ENCODE data around the gene PGAM1. TPM values are rescaled to one million over a fixed set of nuclear protein-coding genes. Genes with fewer than 3 reads are reported as not detected.
A peak's percentile ranks its signal among the peaks of the same experiment; 100 is the strongest.

The PGAM1 gene
- 350 and 356 TPM in 2 replicates for total RNA-seq

DNA sequence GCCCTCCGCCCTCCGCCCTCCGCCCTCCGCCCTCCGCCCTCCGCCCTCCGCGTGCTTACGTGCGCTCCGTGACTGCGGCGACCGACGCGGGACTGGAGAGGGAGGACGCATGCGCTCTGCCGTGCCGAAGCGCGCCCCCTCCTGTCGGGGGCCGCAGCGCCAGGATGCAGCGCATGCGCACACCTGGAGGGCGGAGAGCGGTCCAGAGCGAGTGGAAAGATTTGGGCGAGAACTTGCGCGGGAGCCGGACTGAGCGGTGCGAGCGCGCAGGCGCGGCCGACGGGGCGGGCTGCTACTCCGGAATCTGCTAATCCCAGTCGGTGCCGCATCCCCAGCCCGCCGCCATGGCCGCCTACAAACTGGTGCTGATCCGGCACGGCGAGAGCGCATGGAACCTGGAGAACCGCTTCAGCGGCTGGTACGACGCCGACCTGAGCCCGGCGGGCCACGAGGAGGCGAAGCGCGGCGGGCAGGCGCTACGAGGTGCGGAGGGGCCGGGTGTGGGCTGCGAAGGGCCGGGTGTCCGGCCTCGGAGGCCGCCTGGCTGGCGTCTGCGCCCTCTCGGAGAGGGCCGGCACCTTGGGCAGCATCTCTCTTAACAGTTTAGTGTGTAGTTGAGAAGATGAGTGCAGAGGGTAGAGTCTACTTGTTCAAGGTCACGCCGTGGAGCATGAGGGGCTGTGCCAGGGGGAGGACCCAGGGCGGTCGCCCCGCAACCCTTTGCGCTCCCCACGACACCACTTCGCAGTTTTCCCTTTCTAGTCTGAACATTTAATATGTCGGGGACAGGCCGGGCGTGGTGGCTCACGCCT, at the start of gene PGAM1:
Gene PGAM1, plus strand, starts transcription at position 228 of the 812 bp plus-strand sequence. Its CDS starts 117 bp downstream, at position 345.
- no peak for DNase-seq (ENCODE audit: low read depth)
- TF ChIP-seq, protein P1, sequence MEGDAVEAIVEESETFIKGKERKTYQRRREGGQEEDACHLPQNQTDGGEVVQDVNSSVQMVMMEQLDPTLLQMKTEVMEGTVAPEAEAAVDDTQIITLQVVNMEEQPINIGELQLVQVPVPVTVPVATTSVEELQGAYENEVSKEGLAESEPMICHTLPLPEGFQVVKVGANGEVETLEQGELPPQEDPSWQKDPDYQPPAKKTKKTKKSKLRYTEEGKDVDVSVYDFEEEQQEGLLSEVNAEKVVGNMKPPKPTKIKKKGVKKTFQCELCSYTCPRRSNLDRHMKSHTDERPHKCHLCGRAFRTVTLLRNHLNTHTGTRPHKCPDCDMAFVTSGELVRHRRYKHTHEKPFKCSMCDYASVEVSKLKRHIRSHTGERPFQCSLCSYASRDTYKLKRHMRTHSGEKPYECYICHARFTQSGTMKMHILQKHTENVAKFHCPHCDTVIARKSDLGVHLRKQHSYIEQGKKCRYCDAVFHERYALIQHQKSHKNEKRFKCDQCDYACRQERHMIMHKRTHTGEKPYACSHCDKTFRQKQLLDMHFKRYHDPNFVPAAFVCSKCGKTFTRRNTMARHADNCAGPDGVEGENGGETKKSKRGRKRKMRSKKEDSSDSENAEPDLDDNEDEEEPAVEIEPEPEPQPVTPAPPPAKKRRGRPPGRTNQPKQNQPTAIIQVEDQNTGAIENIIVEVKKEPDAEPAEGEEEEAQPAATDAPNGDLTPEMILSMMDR (IDR thresholded peaks at IDR 0.05; ENCODE audit: insufficient read depth, low read length, poor library complexity, severe bottlenecking), result peak; percentile 73
- H3K4me3 ChIP-seq (ENCODE audit: low read depth, low read length), result peak within 1 kb of the TSS; percentile 70
- H3K27me3 ChIP-seq (ENCODE audit: control insufficient read depth, insufficient read depth, low read length), result no peaks in the 10 kb centered on the region
- no peaks in the 10 kb centered on the region for H3K36me3 ChIP-seq (ENCODE audit: control insufficient read depth, insufficient read depth, low read length)

DNA sequence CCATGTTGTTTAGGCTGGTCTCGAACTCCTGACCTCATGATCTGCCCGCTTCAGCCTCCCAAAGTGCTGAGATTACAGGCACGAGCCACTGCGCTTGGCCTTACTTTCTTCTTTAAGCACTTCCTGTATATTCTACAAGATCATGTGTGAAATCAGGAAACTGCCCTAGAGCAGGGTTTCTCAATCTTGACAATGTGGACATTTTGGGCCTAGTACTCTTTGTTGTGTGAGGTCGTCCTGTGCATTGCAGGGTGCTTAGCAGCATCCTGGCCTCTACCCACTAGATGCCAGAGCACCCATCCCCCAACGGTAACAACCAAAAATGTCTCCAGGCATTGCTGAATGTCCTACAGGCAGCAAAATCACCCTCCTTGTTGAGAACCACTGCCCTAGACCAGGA, 49.6 kb upstream of the PGAM1 start:
- H3K4me3 ChIP-seq (ENCODE audit: low read depth, low read length), result no peak overlapping the region
- H3K36me3 ChIP-seq (ENCODE audit: control insufficient read depth, insufficient read depth, low read length), result peaks cover 2% of the 10 kb centered on the region
- H3K27me3 ChIP-seq (ENCODE audit: control insufficient read depth, insufficient read depth, low read length), result no peaks in the 10 kb centered on the region
- TF ChIP-seq, protein P1 (IDR thresholded peaks at IDR 0.05; ENCODE audit: insufficient read depth, low read length, poor library complexity, severe bottlenecking), result no peak
- DNase-seq (ENCODE audit: low read depth), result no peak

DNA sequence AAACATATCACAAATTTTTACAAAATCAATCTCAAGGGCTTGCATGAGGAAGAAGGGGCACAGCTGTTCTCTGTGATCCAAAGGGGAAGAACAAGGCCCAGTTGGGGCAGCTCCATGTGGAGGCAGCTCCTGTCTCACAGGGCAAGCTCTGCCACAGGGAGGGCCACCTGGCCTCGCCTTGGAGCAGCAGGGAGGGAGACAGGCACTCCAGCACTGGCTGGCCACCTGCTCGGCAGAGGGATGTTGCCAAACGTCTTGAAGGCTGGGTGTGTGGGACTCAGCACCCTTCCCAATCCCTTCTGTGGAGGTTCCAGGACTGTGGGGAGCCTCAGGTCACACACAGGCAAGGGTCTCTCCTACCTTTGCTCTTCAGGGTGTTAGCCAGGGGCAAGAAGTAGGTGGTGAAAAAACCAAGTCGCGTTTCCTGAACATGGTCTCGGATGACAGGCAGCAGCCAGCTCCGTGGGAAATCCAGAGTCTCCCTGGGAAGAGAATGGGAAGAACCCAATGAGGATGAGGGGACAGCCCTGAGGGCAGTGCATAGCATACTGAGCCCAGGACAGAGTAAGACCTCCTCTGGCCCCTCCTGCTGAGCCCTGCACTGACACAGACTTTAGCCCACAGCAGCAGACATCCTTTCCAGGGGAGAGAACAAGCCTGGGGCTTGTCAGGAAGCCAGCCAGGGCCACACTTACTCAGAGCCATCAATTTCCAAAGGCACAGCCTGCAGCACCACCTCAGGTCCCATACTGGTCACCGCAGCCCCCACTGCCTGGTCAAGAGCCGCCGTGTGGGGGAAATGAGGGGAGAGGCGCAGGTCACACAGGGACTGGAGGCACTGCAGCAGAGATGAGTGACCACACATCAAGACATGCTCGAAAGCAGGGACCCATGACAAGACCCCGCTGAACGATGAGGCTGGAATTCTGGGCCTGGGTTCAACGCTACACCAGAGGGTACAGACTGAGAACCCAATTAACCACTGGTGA, 46.8 kb upstream of the PGAM1 start:
- TF ChIP-seq, protein P1 (IDR thresholded peaks at IDR 0.05; ENCODE audit: insufficient read depth, low read length, poor library complexity, severe bottlenecking), result no peak
- no peaks in the 10 kb centered on the region for H3K36me3 ChIP-seq (ENCODE audit: control insufficient read depth, insufficient read depth, low read length)
- H3K27me3 ChIP-seq (ENCODE audit: control insufficient read depth, insufficient read depth, low read length), result no peaks in the 10 kb centered on the region
- DNase-seq (ENCODE audit: low read depth), result no peak
- no peak overlapping the region for H3K4me3 ChIP-seq (ENCODE audit: low read depth, low read length)

DNA sequence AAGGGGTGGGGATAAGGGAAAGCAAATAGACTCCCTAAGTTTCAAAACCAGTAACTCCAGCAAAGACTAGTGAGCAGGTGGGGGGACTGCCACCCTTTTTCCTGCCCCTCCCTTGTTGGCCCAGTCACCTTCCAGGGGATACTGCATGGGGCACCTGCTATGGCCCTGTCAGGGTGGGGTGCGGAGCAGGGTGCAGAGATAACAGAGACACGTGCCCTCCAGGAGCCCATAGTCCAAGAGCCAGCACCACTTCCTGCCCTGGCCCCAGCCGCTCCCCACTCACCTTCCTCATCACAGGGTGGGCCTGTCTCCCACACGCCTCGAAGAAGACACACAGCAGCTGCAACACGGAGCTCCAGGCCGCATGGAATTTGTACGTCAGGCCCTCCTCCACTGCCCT, 45.5 kb upstream of the PGAM1 start:
- TF ChIP-seq, protein P1 (IDR thresholded peaks at IDR 0.05; ENCODE audit: insufficient read depth, low read length, poor library complexity, severe bottlenecking), result no peak
- no peak for DNase-seq (ENCODE audit: low read depth)
- no peak overlapping the region for H3K4me3 ChIP-seq (ENCODE audit: low read depth, low read length)
- peaks cover 2% of the 10 kb centered on the region for H3K36me3 ChIP-seq (ENCODE audit: control insufficient read depth, insufficient read depth, low read length)
- H3K27me3 ChIP-seq (ENCODE audit: control insufficient read depth, insufficient read depth, low read length), result no peaks in the 10 kb centered on the region

DNA sequence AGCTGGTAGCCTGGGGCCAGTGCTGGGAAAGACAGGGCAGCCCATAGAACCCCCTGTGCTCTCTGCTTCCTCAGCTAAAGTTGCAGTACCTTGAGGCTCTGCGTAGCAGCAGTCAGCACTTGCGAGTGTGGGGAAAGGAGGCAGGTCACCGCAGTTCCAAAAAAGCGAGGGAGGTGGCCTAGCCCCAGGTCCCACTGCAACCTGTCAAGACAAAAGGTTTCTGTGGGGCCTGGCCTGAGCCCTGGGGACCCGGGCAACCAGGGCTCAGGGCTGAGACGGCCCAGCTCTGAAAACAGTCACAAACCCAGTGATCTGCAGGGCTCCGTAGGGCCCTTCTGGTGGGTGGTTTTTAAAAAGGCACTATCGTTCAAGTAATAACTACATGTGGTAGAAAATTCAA, 44.4 kb upstream of the PGAM1 start:
- Histone ChIP-seq H3K36me3 (ENCODE audit: control insufficient read depth, insufficient read depth, low read length) (peaks cover 4% of the 10 kb centered on the region), H3K27me3 (ENCODE audit: control insufficient read depth, insufficient read depth, low read length) (no peaks in the 10 kb centered on the region), H3K4me3 (ENCODE audit: low read depth, low read length) (no peak overlapping the region)
- no peak for DNase-seq (ENCODE audit: low read depth)
- TF ChIP-seq, protein P1 (IDR thresholded peaks at IDR 0.05; ENCODE audit: insufficient read depth, low read length, poor library complexity, severe bottlenecking), result no peak
